ENCODE measurements around the gene PDCD4. TPM values are rescaled to one million over a fixed set of nuclear protein-coding genes. Genes with fewer than 3 reads are reported as not detected.

PDCD4 gene
- total and polyA plus RNA-seq, 2 of the 13 experiments (the other 11 are each of a cell fraction or from before 2014, with no cell fraction given), result 22.8 to 56.2 TPM

- 0 out of 2 replicates have a peak, but pooled peaks have one; percentile 9 for TF ChIP-seq ZBTB33 (CRISPR knock-in tag; IDR thresholded peaks at IDR 0.05)
- peak; percentile 58; the same call in 1 of the 2 replicates for TF ChIP-seq TFAP4 (IDR thresholded peaks at IDR 0.05; ENCODE audit: borderline replicate concordance, low read depth)
- no peak for TF ChIP-seq ZNF563 (CRISPR knock-in tag; IDR thresholded peaks at IDR 0.05)
- TF ChIP-seq, protein P1, sequence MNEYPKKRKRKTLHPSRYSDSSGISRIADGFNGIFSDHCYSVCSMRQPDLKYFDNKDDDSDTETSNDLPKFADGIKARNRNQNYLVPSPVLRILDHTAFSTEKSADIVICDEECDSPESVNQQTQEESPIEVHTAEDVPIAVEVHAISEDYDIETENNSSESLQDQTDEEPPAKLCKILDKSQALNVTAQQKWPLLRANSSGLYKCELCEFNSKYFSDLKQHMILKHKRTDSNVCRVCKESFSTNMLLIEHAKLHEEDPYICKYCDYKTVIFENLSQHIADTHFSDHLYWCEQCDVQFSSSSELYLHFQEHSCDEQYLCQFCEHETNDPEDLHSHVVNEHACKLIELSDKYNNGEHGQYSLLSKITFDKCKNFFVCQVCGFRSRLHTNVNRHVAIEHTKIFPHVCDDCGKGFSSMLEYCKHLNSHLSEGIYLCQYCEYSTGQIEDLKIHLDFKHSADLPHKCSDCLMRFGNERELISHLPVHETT (CRISPR knock-in tag; conservative IDR thresholded peaks at IDR 0.05), result no peak
- TF ChIP-seq SIX1 (CRISPR knock-in tag; IDR thresholded peaks at IDR 0.05; ENCODE audit: borderline replicate concordance), result 0 out of 2 replicates have a peak, but pooled peaks have one; percentile 9
- TF ChIP-seq, protein P2, sequence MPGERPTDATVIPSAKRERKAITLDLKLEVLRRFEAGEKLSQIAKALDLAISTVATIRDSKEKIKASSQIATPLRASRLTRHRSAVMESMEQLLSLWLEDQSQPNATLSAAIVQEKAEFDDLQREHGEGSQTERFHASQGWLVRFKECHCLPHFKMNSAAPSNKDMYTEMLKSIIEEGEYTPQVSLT (CRISPR knock-in tag; IDR thresholded peaks at IDR 0.05; ENCODE audit: borderline replicate concordance, low read depth), result no peak
- peak; percentile 96 for TF ChIP-seq POLR2G (IDR thresholded peaks at IDR 0.05; ENCODE audit: low read depth, low read length)
- no peak for TF ChIP-seq NFYC (CRISPR knock-in tag; IDR thresholded peaks at IDR 0.05)
- TF ChIP-seq ZNF543 (CRISPR knock-in tag; IDR thresholded peaks at IDR 0.05), result no peak
- TF ChIP-seq, protein P3, sequence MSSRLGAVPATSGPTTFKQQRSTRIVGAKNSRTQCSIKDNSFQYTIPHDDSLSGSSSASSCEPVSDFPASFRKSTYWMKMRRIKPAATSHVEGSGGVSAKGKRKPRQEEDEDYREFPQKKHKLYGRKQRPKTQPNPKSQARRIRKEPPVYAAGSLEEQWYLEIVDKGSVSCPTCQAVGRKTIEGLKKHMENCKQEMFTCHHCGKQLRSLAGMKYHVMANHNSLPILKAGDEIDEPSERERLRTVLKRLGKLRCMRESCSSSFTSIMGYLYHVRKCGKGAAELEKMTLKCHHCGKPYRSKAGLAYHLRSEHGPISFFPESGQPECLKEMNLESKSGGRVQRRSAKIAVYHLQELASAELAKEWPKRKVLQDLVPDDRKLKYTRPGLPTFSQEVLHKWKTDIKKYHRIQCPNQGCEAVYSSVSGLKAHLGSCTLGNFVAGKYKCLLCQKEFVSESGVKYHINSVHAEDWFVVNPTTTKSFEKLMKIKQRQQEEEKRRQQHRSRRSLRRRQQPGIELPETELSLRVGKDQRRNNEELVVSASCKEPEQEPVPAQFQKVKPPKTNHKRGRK (CRISPR knock-in tag; IDR thresholded peaks at IDR 0.05), result no peak
- no peak for TF ChIP-seq HES4 (CRISPR knock-in tag; IDR thresholded peaks at IDR 0.05; ENCODE audit: borderline replicate concordance)
- TF ChIP-seq SRF (IDR thresholded peaks at IDR 0.05; ENCODE audit: low read depth, low read length), result peak; percentile 63
- TF ChIP-seq, protein P4, sequence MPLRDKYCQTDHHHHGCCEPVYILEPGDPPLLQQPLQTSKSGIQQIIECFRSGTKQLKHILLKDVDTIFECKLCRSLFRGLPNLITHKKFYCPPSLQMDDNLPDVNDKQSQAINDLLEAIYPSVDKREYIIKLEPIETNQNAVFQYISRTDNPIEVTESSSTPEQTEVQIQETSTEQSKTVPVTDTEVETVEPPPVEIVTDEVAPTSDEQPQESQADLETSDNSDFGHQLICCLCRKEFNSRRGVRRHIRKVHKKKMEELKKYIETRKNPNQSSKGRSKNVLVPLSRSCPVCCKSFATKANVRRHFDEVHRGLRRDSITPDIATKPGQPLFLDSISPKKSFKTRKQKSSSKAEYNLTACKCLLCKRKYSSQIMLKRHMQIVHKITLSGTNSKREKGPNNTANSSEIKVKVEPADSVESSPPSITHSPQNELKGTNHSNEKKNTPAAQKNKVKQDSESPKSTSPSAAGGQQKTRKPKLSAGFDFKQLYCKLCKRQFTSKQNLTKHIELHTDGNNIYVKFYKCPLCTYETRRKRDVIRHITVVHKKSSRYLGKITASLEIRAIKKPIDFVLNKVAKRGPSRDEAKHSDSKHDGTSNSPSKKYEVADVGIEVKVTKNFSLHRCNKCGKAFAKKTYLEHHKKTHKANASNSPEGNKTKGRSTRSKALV (CRISPR knock-in tag; IDR thresholded peaks at IDR 0.05), result peak; percentile 73; the same call in 1 of the 2 replicates
- TF ChIP-seq PHF8 (CRISPR knock-in tag; IDR thresholded peaks at IDR 0.05), result peak; percentile 92
- no peak for TF ChIP-seq ADNP (CRISPR knock-in tag; IDR thresholded peaks at IDR 0.05)
- 0 out of 2 replicates have a peak, but pooled peaks have one; percentile 30 for TF ChIP-seq POLR2AphosphoS2 (IDR thresholded peaks at IDR 0.05; ENCODE audit: low read depth, low read length)
- TF ChIP-seq NFE2L1 (CRISPR knock-in tag; IDR thresholded peaks at IDR 0.05; ENCODE audit: borderline replicate concordance), result no peak
- TF ChIP-seq, protein P5, sequence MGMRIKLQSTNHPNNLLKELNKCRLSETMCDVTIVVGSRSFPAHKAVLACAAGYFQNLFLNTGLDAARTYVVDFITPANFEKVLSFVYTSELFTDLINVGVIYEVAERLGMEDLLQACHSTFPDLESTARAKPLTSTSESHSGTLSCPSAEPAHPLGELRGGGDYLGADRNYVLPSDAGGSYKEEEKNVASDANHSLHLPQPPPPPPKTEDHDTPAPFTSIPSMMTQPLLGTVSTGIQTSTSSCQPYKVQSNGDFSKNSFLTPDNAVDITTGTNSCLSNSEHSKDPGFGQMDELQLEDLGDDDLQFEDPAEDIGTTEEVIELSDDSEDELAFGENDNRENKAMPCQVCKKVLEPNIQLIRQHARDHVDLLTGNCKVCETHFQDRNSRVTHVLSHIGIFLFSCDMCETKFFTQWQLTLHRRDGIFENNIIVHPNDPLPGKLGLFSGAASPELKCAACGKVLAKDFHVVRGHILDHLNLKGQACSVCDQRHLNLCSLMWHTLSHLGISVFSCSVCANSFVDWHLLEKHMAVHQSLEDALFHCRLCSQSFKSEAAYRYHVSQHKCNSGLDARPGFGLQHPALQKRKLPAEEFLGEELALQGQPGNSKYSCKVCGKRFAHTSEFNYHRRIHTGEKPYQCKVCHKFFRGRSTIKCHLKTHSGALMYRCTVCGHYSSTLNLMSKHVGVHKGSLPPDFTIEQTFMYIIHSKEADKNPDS (CRISPR knock-in tag; IDR thresholded peaks at IDR 0.05), result no peak; the same call in 1 of the 2 replicates
Measured at GRCh38 chr10:110918643-110919348, 47.1 kb downstream of the PDCD4 start, which contains the start of gene BBIP1 (continued).
